ENCODE measurements around the gene HIC1. TPM values are rescaled to one million over a fixed set of nuclear protein-coding genes. Genes with fewer than 3 reads are reported as not detected.

Gene HIC1
- polyA plus RNA-seq (2013) = 1.4 and 1.7 TPM in 2 replicates

- Histone ChIP-seq H3K27me3 (ENCODE audit: insufficient read depth, low read length) (peaks cover 69% of the 10 kb centered on the region), H3K23ac (ENCODE audit: low read length) (no peak within 1 kb of the TSS), H4K91ac (ENCODE audit: low read depth, low read length) (peak within 1 kb of the TSS; percentile 58), H2BK5ac (ENCODE audit: low read depth, low read length, poor library complexity) (no peak within 1 kb of the TSS), H3K14ac (ENCODE audit: low read length) (peak within 1 kb of the TSS; percentile 47), H3K4ac (ENCODE audit: low read depth, low read length) (no peak within 1 kb of the TSS), H3K79me1 (ENCODE audit: low read length) (peaks cover 9% of the 10 kb centered on the region), H3K36me3 (ENCODE audit: control insufficient read depth in 1 of 2, insufficient read depth in 2 of 2, low read length in 2 of 2) (peaks cover 6 to 12% of the 10 kb centered on the region in 2 experiments), H3K79me2 (ENCODE audit: control insufficient read depth, insufficient read depth, low read length, poor library complexity) (peaks cover 2% of the 10 kb centered on the region), H3K4me1 (ENCODE audit: control insufficient read depth in 1 of 2, insufficient read depth in 2 of 2, low read length in 2 of 2) (peaks cover 33 to 52% of the 10 kb centered on the region in 2 experiments), H3K9ac (ENCODE audit: low read length) (no peak within 1 kb of the TSS), H3K27ac (ENCODE audit: low read depth, low read length) (no peak within 1 kb of the TSS), H3K18ac (ENCODE audit: low read length) (no peak within 1 kb of the TSS), H2AFZ (ENCODE audit: insufficient read depth, low read length, poor library complexity) (peak within 1 kb of the TSS; percentile 25), H4K8ac (ENCODE audit: low read depth, low read length) (no peak within 1 kb of the TSS), H4K12ac (ENCODE audit: low read depth, low read length) (no peak within 1 kb of the TSS), H2BK12ac (ENCODE audit: low read length) (no peak within 1 kb of the TSS), H3K4me2 (ENCODE audit: low read length) (peak within 1 kb of the TSS; percentile 87), H2BK120ac (ENCODE audit: insufficient read depth, low read length, poor library complexity) (no peak within 1 kb of the TSS), H3K9me3 (ENCODE audit: insufficient read depth, low read depth, low read length) (peaks cover 18% of the 10 kb centered on the region), H2AK5ac (ENCODE audit: low read length) (no peak within 1 kb of the TSS), H3K4me3 (ENCODE audit: low read depth, low read length) (peak within 1 kb of the TSS; percentile 65)
- peak; percentile 78 to 91 for DNase-seq
- no CpG with 5 or more reads among the region's 72 CpGs for WGBS (ENCODE audit: extremely low coverage, insufficient coverage, insufficient read length)
These were observed at the start of gene HIC1 for GRCh38 chr17:2054512-2055291. Gene HIC1 (plus strand): TSS chr17:2055103. CDS start chr17:2056691, 1,588 bp downstream.

GRCh38 chr17:2008332-2009126, 46.4 kb upstream of the HIC1 start:
- Histone ChIP-seq H2BK12ac (ENCODE audit: low read length) (no peak overlapping the region), H2BK120ac (ENCODE audit: insufficient read depth, low read length, poor library complexity) (no peak overlapping the region), H3K14ac (ENCODE audit: low read length) (no peak overlapping the region), H4K91ac (ENCODE audit: low read depth, low read length) (no peak overlapping the region), H3K18ac (ENCODE audit: low read length) (no peak overlapping the region), H3K79me2 (ENCODE audit: control insufficient read depth, insufficient read depth, low read length, poor library complexity) (no peaks in the 10 kb centered on the region), H3K4me1 (ENCODE audit: control insufficient read depth in 1 of 2, insufficient read depth in 2 of 2, low read length in 2 of 2) (peaks cover 5 to 9% of the 10 kb centered on the region in 2 experiments), H3K4me2 (ENCODE audit: low read length) (no peak overlapping the region), H4K12ac (ENCODE audit: low read depth, low read length) (no peak overlapping the region), H3K79me1 (ENCODE audit: low read length) (no peaks in the 10 kb centered on the region), H2AK5ac (ENCODE audit: low read length) (no peak overlapping the region), H3K4ac (ENCODE audit: low read depth, low read length) (no peak overlapping the region), H2AFZ (ENCODE audit: insufficient read depth, low read length, poor library complexity) (no peak overlapping the region), H4K8ac (ENCODE audit: low read depth, low read length) (no peak overlapping the region), H3K27ac (ENCODE audit: low read depth, low read length) (no peak overlapping the region), H3K23ac (ENCODE audit: low read length) (no peak overlapping the region), H3K36me3 (ENCODE audit: control insufficient read depth in 1 of 2, insufficient read depth in 2 of 2, low read length in 2 of 2) (no peaks in the 10 kb centered on the region), H3K9ac (ENCODE audit: low read length) (no peak overlapping the region), H3K27me3 (ENCODE audit: insufficient read depth, low read length) (no peaks in the 10 kb centered on the region), H2BK5ac (ENCODE audit: low read depth, low read length, poor library complexity) (no peak overlapping the region), H3K4me3 (ENCODE audit: low read depth, low read length) (no peak overlapping the region), H3K9me3 (ENCODE audit: insufficient read depth, low read depth, low read length) (no peaks in the 10 kb centered on the region)
- DNase-seq = no peak
- WGBS (ENCODE audit: extremely low coverage, insufficient coverage, insufficient read length) = no CpG with 5 or more reads among the region's 15 CpGs

GRCh38 chr17:2009737-2010136, 45.2 kb upstream of the HIC1 start:
- no peak overlapping the region for H3K27ac ChIP-seq (ENCODE audit: low read depth, low read length)
- no peak overlapping the region for H4K12ac ChIP-seq (ENCODE audit: low read depth, low read length)
- DNase-seq = no peak
- no peaks in the 10 kb centered on the region for H3K79me2 ChIP-seq (ENCODE audit: control insufficient read depth, insufficient read depth, low read length, poor library complexity)
- no peaks in the 10 kb centered on the region for H3K36me3 ChIP-seq (ENCODE audit: control insufficient read depth in 1 of 2, insufficient read depth in 2 of 2, low read length in 2 of 2)
- no peak overlapping the region for H3K18ac ChIP-seq (ENCODE audit: low read length)
- no peak overlapping the region for H2BK12ac ChIP-seq (ENCODE audit: low read length)
- H2BK5ac ChIP-seq (ENCODE audit: low read depth, low read length, poor library complexity) = no peak overlapping the region
- H3K27me3 ChIP-seq (ENCODE audit: insufficient read depth, low read length) = no peaks in the 10 kb centered on the region
- H3K9me3 ChIP-seq (ENCODE audit: insufficient read depth, low read depth, low read length) = peaks cover 2% of the 10 kb centered on the region
- H2AFZ ChIP-seq (ENCODE audit: insufficient read depth, low read length, poor library complexity) = no peak overlapping the region
- peaks cover 5 to 9% of the 10 kb centered on the region in 2 experiments for H3K4me1 ChIP-seq (ENCODE audit: control insufficient read depth in 1 of 2, insufficient read depth in 2 of 2, low read length in 2 of 2)
- H3K4me3 ChIP-seq (ENCODE audit: low read depth, low read length) = no peak overlapping the region
- H3K79me1 ChIP-seq (ENCODE audit: low read length) = no peaks in the 10 kb centered on the region
- no peak overlapping the region for H3K9ac ChIP-seq (ENCODE audit: low read length)
- no CpG with 5 or more reads among the region's 10 CpGs for WGBS (ENCODE audit: extremely low coverage, insufficient coverage, insufficient read length)
- H2AK5ac ChIP-seq (ENCODE audit: low read length) = no peak overlapping the region
- H3K14ac ChIP-seq (ENCODE audit: low read length) = no peak overlapping the region
- H3K4me2 ChIP-seq (ENCODE audit: low read length) = no peak overlapping the region
- no peak overlapping the region for H4K8ac ChIP-seq (ENCODE audit: low read depth, low read length)
- no peak overlapping the region for H3K23ac ChIP-seq (ENCODE audit: low read length)
- H2BK120ac ChIP-seq (ENCODE audit: insufficient read depth, low read length, poor library complexity) = no peak overlapping the region
- H3K4ac ChIP-seq (ENCODE audit: low read depth, low read length) = no peak overlapping the region
- no peak overlapping the region for H4K91ac ChIP-seq (ENCODE audit: low read depth, low read length)

- Histone ChIP-seq H3K18ac (ENCODE audit: low read length) (no peak overlapping the region), H3K9ac (ENCODE audit: low read length) (no peak overlapping the region), H2AK5ac (ENCODE audit: low read length) (no peak overlapping the region), H3K4me2 (ENCODE audit: low read length) (no peak overlapping the region), H3K27me3 (ENCODE audit: insufficient read depth, low read length) (no peaks in the 10 kb centered on the region), H2BK120ac (ENCODE audit: insufficient read depth, low read length, poor library complexity) (no peak overlapping the region), H2AFZ (ENCODE audit: insufficient read depth, low read length, poor library complexity) (no peak overlapping the region), H3K9me3 (ENCODE audit: insufficient read depth, low read depth, low read length) (peaks cover 2% of the 10 kb centered on the region), H3K79me2 (ENCODE audit: control insufficient read depth, insufficient read depth, low read length, poor library complexity) (no peaks in the 10 kb centered on the region), H3K4ac (ENCODE audit: low read depth, low read length) (no peak overlapping the region), H3K4me1 (ENCODE audit: control insufficient read depth in 1 of 2, insufficient read depth in 2 of 2, low read length in 2 of 2) (peaks cover 5 to 9% of the 10 kb centered on the region in 2 experiments), H4K91ac (ENCODE audit: low read depth, low read length) (no peak overlapping the region), H3K14ac (ENCODE audit: low read length) (no peak overlapping the region), H3K36me3 (ENCODE audit: control insufficient read depth in 1 of 2, insufficient read depth in 2 of 2, low read length in 2 of 2) (no peaks in the 10 kb centered on the region), H3K79me1 (ENCODE audit: low read length) (no peaks in the 10 kb centered on the region), H3K23ac (ENCODE audit: low read length) (no peak overlapping the region), H4K12ac (ENCODE audit: low read depth, low read length) (no peak overlapping the region), H2BK5ac (ENCODE audit: low read depth, low read length, poor library complexity) (no peak overlapping the region), H3K27ac (ENCODE audit: low read depth, low read length) (no peak overlapping the region), H2BK12ac (ENCODE audit: low read length) (no peak overlapping the region), H3K4me3 (ENCODE audit: low read depth, low read length) (no peak overlapping the region), H4K8ac (ENCODE audit: low read depth, low read length) (no peak overlapping the region)
- DNase-seq = no peak
- no CpG with 5 or more reads among the region's 24 CpGs for WGBS (ENCODE audit: extremely low coverage, insufficient coverage, insufficient read length)
These were observed 43.2 kb upstream of the HIC1 start for GRCh38 chr17:2011411-2012371.

Measured in trophoblast cell (in vitro differentiated cells and primary cell).